ENCODE measurements around the gene STYXL1.
"Not testable (repeated sequence)": the region's sequence is repeated elsewhere in the genome, so short reads cannot be mapped to it uniquely, and the experiment has no call there.

STYXL1 gene

DNA sequence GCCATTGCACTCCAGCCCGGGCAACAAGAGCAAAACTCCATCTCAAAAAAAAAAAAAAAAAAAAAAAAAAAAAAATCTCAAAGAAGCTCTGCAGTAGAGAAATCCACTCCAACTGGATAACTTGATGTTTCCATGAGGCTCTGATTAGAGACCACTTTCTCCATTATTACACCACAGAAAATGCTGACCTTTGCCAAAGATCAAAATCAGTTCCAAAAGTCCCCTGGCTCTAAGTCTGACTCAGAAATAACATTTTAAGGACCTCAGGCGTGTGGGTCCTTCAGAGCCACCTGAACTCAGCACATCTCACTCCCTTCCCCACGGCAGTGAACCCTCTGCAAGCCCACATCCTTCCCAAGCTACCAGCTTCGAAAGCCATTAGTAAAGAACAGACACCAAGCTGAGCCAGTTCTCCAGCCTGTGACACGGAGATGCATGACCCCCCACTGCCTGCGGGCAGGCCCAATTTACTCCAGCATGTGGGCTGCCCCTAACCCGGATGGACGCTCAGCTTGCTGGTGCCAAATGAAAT lies 39.6 kb downstream of the STYXL1 start:
- H3K4me3 ChIP-seq (ENCODE audit: low read length) = no peak overlapping the region
- DNase-seq (ENCODE audit: low read depth) = no peak
- TF ChIP-seq, protein P1, sequence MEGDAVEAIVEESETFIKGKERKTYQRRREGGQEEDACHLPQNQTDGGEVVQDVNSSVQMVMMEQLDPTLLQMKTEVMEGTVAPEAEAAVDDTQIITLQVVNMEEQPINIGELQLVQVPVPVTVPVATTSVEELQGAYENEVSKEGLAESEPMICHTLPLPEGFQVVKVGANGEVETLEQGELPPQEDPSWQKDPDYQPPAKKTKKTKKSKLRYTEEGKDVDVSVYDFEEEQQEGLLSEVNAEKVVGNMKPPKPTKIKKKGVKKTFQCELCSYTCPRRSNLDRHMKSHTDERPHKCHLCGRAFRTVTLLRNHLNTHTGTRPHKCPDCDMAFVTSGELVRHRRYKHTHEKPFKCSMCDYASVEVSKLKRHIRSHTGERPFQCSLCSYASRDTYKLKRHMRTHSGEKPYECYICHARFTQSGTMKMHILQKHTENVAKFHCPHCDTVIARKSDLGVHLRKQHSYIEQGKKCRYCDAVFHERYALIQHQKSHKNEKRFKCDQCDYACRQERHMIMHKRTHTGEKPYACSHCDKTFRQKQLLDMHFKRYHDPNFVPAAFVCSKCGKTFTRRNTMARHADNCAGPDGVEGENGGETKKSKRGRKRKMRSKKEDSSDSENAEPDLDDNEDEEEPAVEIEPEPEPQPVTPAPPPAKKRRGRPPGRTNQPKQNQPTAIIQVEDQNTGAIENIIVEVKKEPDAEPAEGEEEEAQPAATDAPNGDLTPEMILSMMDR (conservative IDR thresholded peaks at IDR 0.05; ENCODE audit: low read length) = no peak

DNA sequence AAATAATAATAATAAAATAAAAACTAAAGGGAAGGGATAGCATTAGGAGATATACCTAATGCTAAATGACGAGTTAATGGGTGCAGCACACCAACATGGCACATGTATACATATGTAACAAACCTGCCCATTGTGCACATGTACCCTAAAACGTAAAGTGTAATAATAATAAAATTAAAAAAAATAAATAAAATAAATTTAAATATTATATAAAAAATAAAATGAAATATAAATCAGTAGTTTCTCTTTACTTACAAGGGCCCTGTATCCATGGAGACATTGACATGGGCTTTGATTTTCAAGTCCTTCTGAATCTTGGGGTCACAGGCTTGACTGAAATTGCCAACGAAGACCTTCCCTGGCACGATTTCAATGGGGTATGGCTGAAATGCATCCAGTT lies 42.8 kb downstream of the STYXL1 start:
- H3K4me3 ChIP-seq (ENCODE audit: low read length); DNase-seq (ENCODE audit: low read depth): not testable (repeated sequence)

DNA sequence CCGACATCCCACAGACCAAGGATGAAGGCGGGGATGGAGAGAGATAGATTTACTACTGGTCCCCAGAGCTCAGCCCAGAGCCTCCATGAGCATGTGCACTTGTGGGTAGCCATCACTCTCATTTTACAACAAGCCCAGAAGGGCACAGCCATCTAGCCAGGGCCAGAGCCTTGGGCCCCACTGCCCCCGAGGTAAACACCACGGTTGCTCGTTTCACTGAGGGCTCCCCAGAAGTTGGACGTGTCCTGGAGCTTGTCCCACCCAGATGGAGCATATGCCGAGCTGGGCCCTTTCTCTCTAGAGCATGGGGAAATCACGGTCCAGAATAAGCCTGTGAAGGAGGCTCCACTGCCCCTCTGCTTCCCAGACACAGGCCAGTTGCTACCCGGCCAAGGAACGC lies 44.4 kb downstream of the STYXL1 start:
- no peak for DNase-seq (ENCODE audit: low read depth)
- H3K4me3 ChIP-seq (ENCODE audit: low read length) = no peak overlapping the region
- TF ChIP-seq, protein P1 (conservative IDR thresholded peaks at IDR 0.05; ENCODE audit: low read length) = no peak

DNA sequence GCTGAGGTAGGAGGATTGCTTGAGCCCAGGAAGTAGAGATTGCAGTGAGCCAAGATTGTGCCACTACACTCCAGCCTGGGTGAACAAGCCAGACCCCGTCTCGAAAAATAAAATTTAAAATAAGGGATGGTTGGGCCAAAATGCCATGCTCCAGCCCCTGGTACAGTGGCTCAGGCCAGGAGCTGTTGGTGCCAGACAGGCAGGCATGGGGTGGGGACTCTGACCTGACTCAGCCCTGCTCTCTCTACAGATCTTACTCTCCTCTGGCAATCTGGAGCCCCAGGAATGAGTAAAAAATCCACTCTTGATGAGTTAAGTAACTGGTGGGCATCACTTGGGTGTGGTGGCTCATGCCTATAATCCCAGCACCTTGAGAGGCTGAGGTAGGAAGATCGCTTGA lies 45.0 kb downstream of the STYXL1 start:
- no peak for DNase-seq (ENCODE audit: low read depth)
- H3K4me3 ChIP-seq (ENCODE audit: low read length) = no peak overlapping the region
- TF ChIP-seq, protein P1 (conservative IDR thresholded peaks at IDR 0.05; ENCODE audit: low read length) = no peak

DNA sequence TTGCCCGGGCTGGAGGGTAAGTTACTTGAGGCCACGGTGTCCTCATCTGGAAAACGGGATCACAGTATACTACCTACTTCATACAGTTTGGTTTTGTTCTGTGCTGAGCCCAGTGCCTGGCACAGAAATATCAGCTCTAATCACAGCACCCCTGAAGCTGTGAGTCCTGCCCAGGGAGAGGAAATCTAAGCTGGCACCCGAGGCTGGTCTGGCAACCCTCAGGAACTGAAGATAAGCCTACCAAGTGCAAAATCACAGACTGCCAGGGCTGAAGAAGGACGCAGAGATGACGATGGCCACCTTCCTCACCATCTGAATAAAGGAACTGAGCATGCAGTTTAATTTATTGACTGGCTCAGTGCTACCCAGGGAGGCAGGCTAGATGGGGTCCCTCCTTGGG lies 45.7 kb downstream of the STYXL1 start:
- H3K4me3 ChIP-seq (ENCODE audit: low read length) = no peak overlapping the region
- TF ChIP-seq, protein P1 (conservative IDR thresholded peaks at IDR 0.05; ENCODE audit: low read length) = no peak
- DNase-seq (ENCODE audit: low read depth) = no peak

DNA sequence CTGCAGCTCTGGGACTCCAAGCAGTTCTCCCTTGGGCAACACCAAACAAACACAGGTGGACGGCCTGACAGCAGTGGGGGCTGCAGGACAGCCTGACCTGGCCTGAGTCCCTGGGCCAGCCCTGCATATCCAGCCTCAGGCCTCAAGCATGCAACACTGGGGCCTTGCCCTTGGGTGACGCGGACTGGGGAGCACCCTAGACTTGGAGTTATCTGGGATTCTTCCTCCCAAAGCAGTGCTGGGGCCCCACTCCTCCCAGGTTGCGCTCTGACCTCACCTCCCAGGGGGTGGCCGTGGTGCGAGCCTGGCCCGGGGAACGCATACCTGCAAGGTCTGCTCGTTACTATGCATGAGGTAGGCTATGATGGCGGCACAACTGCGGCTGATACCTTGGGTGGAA lies 47.2 kb downstream of the STYXL1 start:
- TF ChIP-seq, protein P1 (conservative IDR thresholded peaks at IDR 0.05; ENCODE audit: low read length) = no peak
- H3K4me3 ChIP-seq (ENCODE audit: low read length) = no peak overlapping the region
- no peak for DNase-seq (ENCODE audit: low read depth)

DNA sequence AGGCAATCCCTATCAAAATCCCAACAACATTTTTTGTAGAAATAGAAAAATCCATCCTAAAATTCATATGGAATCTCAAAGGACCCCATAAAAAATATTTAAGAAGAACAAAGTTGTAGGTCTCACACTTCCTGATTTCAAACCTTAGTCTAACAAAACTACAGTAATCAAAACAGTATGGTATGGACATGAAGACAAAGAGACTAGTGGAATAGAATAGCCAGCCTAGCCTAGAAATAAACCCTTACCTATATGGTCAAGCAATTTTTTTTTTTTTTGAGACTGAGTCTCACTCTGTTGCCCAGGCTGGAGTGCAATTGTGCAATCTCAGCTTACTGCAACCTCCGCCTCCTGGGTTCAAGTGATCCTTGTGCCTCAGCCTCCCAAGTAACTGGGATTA lies 49.8 kb downstream of the STYXL1 start:
- TF ChIP-seq, protein P1 (conservative IDR thresholded peaks at IDR 0.05; ENCODE audit: low read length) = no peak
- no peak overlapping the region for H3K4me3 ChIP-seq (ENCODE audit: low read length)
- DNase-seq (ENCODE audit: low read depth) = no peak

DNA sequence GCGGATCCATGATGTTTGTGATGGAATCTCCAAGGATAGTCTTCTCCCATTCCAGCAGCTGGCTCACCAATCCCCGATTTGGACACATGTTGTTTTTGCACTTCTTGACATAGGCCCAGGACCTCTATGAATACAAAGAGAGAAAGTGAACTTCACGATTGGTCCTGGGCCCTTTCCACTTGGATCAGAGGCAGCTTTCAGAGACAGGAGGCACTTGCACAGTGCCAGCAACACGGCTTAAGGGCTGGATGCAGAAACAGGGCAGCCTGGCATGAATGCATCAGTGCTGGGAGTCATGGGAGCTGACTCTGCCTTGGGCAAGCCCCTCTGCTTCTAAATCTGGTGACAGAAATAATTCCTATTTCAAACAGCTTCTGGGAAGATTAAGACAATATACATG lies 51.3 kb downstream of the STYXL1 start:
- DNase-seq (ENCODE audit: low read depth) = no peak
- no peak overlapping the region for H3K4me3 ChIP-seq (ENCODE audit: low read length)
- TF ChIP-seq, protein P1 (conservative IDR thresholded peaks at IDR 0.05; ENCODE audit: low read length) = no peak

All from AG10803 (cell line).